ENCODE measurements around the gene CHST6.

GRCh38 chr16:75503801-75504200 lies 8.6 kb upstream of the CHST6 start:
- no peak for TF ChIP-seq CTCF (IDR thresholded peaks at IDR 0.05)
- no peak for TF ChIP-seq POLR2A (IDR thresholded peaks at IDR 0.05)
